MCF 10A (cell line): Measurements from ENCODE around the gene BCAS2. TPM values are rescaled to one million over a fixed set of nuclear protein-coding genes. Genes with fewer than 3 reads are reported as not detected.

Experiments used
- BruUV-seq: library from RNA; stranded (reverse); fragments of 400-500 nt; replicated peaks from 2 replicates; lab custom pipeline; 2021; lab: Mats Ljungman, UMichigan
- CTCF ChIA-PET: fragments of 300-600 bp; sonication (Branson Sonifier 250); formaldehyde crosslinking; extraction: SDS; loops from one replicate; lab custom pipeline; 2021; ENCODE audit warnings: antibody characterized with exemption, inconsistent platforms; lab: Yijun Ruan, JAX
- POLR2A ChIA-PET: fragments of 300-600, 350-650 bp; sonication (Branson Sonifier 250); formaldehyde crosslinking; extraction: SDS; loops from one replicate; lab custom pipeline; 2020; ENCODE audit warnings: antibody characterized with exemption, inconsistent platforms; lab: Yijun Ruan, JAX
- DNase-seq: peaks from one replicate; pipeline ENCODE4 v3.0.0-alpha.2; 2018; ENCODE audit not compliant: unreplicated experiment
- H3K27ac Mint-ChIP-seq: one replicate; pipeline ENCODE4 v1.8.0; 2022; ENCODE audit warnings: mild to moderate bottlenecking, low read depth, mixed read lengths; ENCODE audit not compliant: unreplicated experiment
- H3K27me3 Mint-ChIP-seq: one replicate; pipeline ENCODE4 v1.8.0; 2022; ENCODE audit warnings: mixed read lengths; ENCODE audit not compliant: insufficient read depth, unreplicated experiment
- H3K36me3 Mint-ChIP-seq: one replicate; pipeline ENCODE4 v1.8.0; 2022; ENCODE audit warnings: mild to moderate bottlenecking, moderate library complexity, mixed read lengths; ENCODE audit not compliant: insufficient read depth, unreplicated experiment
- H3K4me1 Mint-ChIP-seq: one replicate; pipeline ENCODE4 v1.8.0; 2022; ENCODE audit warnings: mixed read lengths; ENCODE audit not compliant: insufficient read depth, unreplicated experiment
- H3K4me3 Mint-ChIP-seq: one replicate; pipeline ENCODE4 v1.8.0; 2022; ENCODE audit warnings: mild to moderate bottlenecking, moderate library complexity, mixed read lengths; ENCODE audit not compliant: unreplicated experiment
- H3K9me3 Mint-ChIP-seq: one replicate; pipeline ENCODE4 v1.8.0; 2022; ENCODE audit warnings: mixed read lengths; ENCODE audit not compliant: unreplicated experiment
- CTCF ChIP-seq: fragments of 200-600 bp; IDR thresholded peaks from one replicate; pipeline ENCODE4 v1.8.0; 2022; ENCODE audit warnings: antibody characterized with exemption, mild to moderate bottlenecking; ENCODE audit not compliant: unreplicated experiment
- intact Hi-C: fragments of 100-400 bp; cut with micrococcal nuclease; formaldehyde crosslinking; loops from 2 replicates; pipeline ENCODE4 v1.14.1; 2022
- total RNA-seq: library from RNA; stranded (reverse); gene quantifications from 2 replicates; pipeline ENCODE4 v1.2.3, GENCODE V29; 2022

BCAS2 gene
- total RNA-seq, 1 experiment from 2014 or later, result 85.4 TPM

- ChIA-PET CTCF (interaction anchor here (1.2 to 2.1 kb wide), 2 partner anchors 62 to 63 kb away, joined by 7 to 9 read pairs; no protein-coding TSS in a partner anchor), POLR2A (interaction anchor here (1.5 to 6.6 kb wide), 5 partner anchors 8 to 98 kb away, joined by 6 to 230 read pairs (median 12); partner anchors contain the start of genes BCAS2, DENND2C and TRIM33)
- peaks cover 12% of the 10 kb centered on the region for H3K4me1 Mint-ChIP-seq
- no peaks in the 10 kb centered on the region for H3K27me3 Mint-ChIP-seq
- no peak overlapping the region for H3K27ac Mint-ChIP-seq
- H3K36me3 Mint-ChIP-seq, result no peaks in the 10 kb centered on the region
- no TSS peak for BruUV-seq
- no peak for TF ChIP-seq CTCF
- intact Hi-C loops, result no loop called here
- no peak for DNase-seq
- H3K9me3 Mint-ChIP-seq, result no peaks in the 10 kb centered on the region
- no peak overlapping the region for H3K4me3 Mint-ChIP-seq
These were observed 27.6 kb upstream of the BCAS2 start for GRCh38 chr1:114609026-114609425.

DNA sequence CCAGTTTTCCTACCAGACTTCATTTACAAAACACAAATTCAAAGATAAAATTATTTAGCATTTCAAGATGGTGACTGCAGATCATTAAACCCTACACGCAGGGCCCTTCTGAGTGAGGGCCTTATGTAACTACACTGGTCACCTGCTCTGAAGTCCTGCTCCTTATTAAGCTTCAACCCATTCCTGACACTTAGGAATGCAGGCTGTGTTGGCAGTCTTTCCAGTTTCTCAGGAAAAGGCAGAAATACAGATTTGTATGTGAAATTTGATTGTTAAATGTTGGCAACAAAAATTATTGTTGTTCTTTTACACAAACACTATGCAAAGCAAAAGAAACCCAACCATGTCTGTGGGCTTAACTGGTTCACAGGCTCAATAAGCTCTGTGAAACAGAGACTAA lies 25.8 kb upstream of the BCAS2 start:
- H3K27me3 Mint-ChIP-seq, result no peaks in the 10 kb centered on the region
- H3K9me3 Mint-ChIP-seq, result no peaks in the 10 kb centered on the region
- ChIA-PET CTCF (interaction anchor here (0.5 kb wide), 1 partner anchor 99 kb away, joined by 4 read pairs; no protein-coding TSS in a partner anchor), POLR2A (interaction anchor here (1.2 to 6.6 kb wide), 4 partner anchors 9 to 63 kb away, joined by 3 to 230 read pairs (median 4); partner anchors contain the start of genes BCAS2 and DENND2C)
- intact Hi-C loops, result no loop called here
- peaks cover 12% of the 10 kb centered on the region for H3K4me1 Mint-ChIP-seq
- H3K4me3 Mint-ChIP-seq, result no peak overlapping the region
- BruUV-seq, result no TSS peak
- DNase-seq, result no peak
- no peaks in the 10 kb centered on the region for H3K36me3 Mint-ChIP-seq
- H3K27ac Mint-ChIP-seq, result no peak overlapping the region
- no peak for TF ChIP-seq CTCF

- intact Hi-C loops, result no loop called here
- Mint-ChIP-seq H3K36me3 (peaks cover 15% of the 10 kb centered on the region), H3K27ac (no peak overlapping the region), H3K4me3 (no peak overlapping the region), H3K9me3 (no peaks in the 10 kb centered on the region), H3K27me3 (no peaks in the 10 kb centered on the region), H3K4me1 (no peaks in the 10 kb centered on the region)
- CTCF ChIA-PET, result interaction anchor here (0.6 kb wide), 1 partner anchor 41 kb away, joined by 3 read pairs; no protein-coding TSS in a partner anchor
- no peak for DNase-seq
- POLR2A ChIA-PET, result interaction anchor here (1.0 kb wide), 1 partner anchor 10 kb away, joined by 3 read pairs; no protein-coding TSS in a partner anchor
- TF ChIP-seq CTCF, result no peak
- no TSS peak for BruUV-seq
These were observed 16.5 kb upstream of the BCAS2 start for GRCh38 chr1:114597949-114598348.

DNA sequence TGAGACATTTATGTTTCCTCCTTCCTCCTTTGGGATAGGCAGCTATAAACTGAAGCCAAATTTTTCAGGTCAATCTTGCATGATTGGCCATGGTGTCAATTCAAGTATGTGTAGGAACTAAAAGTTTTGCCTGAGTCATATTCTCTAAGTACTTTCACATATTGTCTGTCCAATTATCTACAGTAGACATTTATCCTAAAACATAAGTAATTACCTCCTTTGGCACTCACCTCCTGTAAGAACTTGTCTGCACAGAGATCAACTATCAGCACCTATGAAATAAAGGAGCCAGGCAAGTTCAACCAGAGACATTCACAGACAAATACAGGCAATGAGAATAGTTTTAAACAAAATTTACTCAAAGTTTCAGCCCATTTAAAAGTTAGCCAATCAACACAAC lies 14.2 kb upstream of the BCAS2 start:
- ChIA-PET POLR2A (interaction anchor here (0.7 to 2.7 kb wide), 2 partner anchors 11 to 14 kb away, joined by 3 to 8 read pairs; no protein-coding TSS in a partner anchor), CTCF (interaction anchor here (1.2 kb wide), 1 partner anchor 15 kb away, joined by 3 read pairs; no protein-coding TSS in a partner anchor)
- TF ChIP-seq CTCF, result no peak
- no peak overlapping the region for H3K4me3 Mint-ChIP-seq
- no TSS peak for BruUV-seq
- H3K9me3 Mint-ChIP-seq, result no peaks in the 10 kb centered on the region
- intact Hi-C loops, result no loop called here
- H3K27me3 Mint-ChIP-seq, result no peaks in the 10 kb centered on the region
- H3K36me3 Mint-ChIP-seq, result peaks cover 15% of the 10 kb centered on the region
- no peaks in the 10 kb centered on the region for H3K4me1 Mint-ChIP-seq
- no peak for DNase-seq
- no peak overlapping the region for H3K27ac Mint-ChIP-seq
